NK-92 treated with Interleukin-12 subunit alpha and Interleukin-12 subunit beta, amount 100 ng/mL, for 24 hours (cell line): ENCODE data around the gene MFSD12.
"Not testable (repeated sequence)": the region's sequence is repeated elsewhere in the genome, so short reads cannot be mapped to it uniquely, and the experiment has no call there.

Experiments used
- DNase-seq: peaks from one replicate; lab custom pipeline; 2025; lab: John Stamatoyannopoulos, UW

MFSD12 gene

GRCh38 chr19:3522421-3523360, 34.7 kb downstream of the MFSD12 start:
- no peak for DNase-seq

GRCh38 chr19:3521104-3521445, 36.3 kb downstream of the MFSD12 start:
- DNase-seq = no peak

DNA sequence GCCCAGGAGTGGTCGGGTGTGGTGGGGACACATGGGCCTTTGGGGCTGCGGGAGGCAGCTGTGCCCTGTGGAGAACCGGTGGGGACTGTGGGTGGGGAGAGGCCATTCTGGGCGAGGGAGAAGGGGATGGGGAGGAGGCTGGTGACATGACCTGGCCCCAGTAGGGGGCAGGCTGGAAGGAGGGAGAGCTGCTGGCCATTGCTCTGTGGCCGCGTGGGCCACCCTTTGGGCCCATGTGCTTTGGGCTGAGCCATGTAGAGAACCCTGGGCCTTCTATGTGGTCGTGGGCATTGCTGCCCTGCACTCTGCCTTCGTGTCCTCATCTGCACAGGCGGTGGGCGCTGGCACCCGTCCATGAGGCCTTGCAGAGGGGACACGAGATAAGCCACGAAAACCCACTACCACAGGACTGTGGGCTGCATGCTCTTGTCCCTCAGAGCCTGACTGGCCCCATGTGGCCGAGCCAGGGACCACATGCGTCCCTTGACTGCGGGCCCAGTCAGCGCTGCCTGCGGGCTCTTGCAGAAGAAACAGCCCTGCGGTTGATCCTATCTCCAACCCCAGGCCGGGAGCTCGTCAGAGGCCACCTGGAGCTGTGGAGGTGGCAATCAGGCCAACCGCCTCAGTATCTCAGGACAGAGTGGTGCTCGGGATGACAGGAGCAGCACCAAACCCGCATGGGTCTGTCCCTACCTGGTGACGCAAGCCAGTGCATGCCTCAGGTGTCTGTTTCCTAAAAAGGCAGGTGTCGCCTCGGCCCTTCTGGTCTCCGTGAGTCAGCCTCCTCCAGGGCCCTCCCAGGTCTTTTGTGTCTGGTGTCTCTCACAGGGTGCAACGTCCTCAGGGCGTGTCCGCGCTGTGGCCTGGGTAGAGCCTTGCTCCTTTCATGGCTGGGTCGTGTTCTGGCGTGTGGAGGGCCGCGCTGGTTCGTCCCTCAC, 37.0 kb downstream of the MFSD12 start:
- DNase-seq = no peak

DNA sequence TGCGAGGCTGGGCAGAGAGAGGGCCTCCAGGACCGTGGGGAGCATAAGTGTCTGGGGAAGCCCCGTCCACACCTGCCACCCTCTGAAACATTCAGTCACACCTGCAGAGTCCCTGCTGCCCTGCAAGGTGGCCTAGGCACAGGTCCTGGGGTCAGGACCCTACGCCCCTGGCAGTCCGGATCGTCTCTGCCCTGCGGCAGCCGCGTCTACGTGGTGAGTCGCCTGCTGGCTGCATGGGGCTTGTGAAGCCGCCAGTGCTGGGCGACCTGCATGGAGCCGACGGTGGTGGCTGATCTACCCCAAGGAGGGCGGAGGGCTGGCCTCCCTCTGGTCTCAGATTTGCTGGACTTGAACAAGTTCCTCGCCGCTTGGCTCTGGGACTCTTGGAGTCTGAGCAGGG, 38.3 kb downstream of the MFSD12 start:
- DNase-seq = no peak

DNA sequence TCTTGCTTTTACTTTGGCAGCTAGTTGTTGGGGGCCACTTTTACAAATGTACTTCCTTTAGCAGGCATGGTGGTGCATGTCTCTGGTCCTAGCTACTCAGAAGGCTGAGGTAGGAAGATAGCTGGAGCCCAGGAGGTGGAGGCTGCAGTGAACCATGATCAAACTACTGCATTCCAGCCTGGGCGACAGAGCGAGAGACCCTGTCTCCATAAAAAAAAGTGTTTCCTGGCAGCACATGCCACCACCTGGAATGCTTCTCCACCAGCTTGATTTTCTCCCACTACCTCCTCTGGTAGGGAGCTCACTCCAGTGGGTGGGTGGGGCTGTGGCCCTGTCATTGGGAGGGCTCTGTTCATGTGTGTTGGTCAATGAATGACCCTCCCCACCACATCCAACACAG, 38.7 kb downstream of the MFSD12 start:
- DNase-seq = no peak

- DNase-seq = no peak
These were observed 39.1 kb downstream of the MFSD12 start for GRCh38 chr19:3518255-3518654.

GRCh38 chr19:3517638-3518037, 39.7 kb downstream of the MFSD12 start:
- DNase-seq = no peak

DNA sequence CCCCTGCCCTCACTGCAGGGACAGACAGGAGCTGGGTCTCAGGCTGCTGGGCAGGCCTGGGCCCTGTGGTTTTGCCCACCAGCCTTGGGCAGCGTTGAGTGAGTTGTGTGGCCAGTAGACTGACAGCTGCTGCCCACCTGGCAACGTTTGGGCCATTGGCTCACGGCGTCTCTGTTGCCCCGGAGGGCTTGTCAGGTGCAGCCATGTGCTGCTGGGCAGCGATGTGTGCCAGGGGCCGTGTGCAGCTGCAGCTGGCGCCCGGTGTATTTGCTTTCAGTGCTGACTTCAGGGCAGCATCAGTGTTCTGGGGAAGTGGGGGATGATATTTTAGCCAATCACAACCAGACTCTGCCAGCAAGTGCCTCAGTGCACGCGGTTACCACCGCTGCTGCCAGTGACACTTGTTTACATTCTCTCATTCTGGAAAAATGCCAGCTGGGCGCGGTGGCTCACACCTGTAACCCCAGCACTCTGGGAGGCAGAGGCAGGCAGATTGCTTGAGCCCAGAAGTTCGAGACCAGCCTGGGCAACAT, 40.6 kb downstream of the MFSD12 start:
- no peak for DNase-seq

- DNase-seq = no peak
These were observed 41.4 kb downstream of the MFSD12 start for GRCh38 chr19:3515891-3516422.

GRCh38 chr19:3514930-3515329, 42.5 kb downstream of the MFSD12 start:
- DNase-seq = no peak

GRCh38 chr19:3513229-3514140, 43.9 kb downstream of the MFSD12 start:
- no peak for DNase-seq

DNA sequence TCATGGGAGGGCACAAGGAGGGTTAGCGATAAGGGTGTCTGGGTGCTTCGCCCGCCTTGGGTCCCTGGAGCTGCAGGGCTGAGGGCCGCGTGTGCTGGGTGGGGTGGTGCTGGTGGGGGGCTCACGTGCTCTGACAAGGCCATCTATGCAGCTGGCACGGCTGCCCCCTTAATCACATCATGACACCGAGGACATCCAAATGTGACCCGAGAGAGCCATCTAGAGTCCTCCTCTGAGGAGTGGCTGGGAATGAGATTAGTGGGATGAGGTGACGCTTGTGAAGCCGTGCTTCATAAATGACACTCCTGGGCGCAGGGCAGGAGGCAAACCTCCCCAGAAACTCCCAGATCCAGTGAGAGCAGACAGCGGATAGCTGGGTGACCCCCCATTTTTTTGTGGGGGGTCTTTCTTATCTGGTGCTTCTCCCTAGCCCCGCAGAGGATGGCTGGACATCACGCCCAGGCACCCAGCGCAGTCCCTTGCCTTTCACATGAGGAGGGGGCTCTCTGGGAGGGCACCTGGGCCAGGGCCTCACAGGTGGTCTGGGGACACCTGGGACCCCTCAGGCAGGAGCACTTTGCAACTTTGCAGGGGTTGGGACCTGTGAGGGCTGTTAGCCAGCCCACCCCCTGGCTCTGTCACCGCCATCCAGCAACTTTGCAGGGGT, 44.7 kb downstream of the MFSD12 start:
- no peak for DNase-seq

GRCh38 chr19:3511506-3512251, 45.7 kb downstream of the MFSD12 start:
- DNase-seq = no peak

DNA sequence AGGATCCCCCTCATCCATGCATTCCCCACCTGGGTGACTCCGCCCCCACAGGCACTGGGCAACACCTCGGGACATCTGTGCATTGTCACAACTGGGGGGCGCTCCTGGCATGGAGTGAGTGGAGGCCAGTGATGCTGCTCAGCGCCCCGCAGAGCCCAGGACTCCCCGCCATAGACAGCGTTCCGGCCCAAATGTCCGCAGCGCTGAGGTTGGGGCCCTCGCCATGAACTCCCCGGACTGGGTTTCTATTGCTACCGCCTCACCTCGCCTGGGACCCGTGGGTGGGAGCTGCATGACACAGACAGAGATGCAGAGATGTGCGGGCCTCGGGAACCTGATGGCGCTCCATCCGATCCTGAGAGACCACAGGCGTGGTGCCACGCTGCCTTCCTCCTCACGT, 46.7 kb downstream of the MFSD12 start:
- DNase-seq = no peak

- no peak for DNase-seq
These were observed 47.8 kb downstream of the MFSD12 start for GRCh38 chr19:3509566-3509989.

DNA sequence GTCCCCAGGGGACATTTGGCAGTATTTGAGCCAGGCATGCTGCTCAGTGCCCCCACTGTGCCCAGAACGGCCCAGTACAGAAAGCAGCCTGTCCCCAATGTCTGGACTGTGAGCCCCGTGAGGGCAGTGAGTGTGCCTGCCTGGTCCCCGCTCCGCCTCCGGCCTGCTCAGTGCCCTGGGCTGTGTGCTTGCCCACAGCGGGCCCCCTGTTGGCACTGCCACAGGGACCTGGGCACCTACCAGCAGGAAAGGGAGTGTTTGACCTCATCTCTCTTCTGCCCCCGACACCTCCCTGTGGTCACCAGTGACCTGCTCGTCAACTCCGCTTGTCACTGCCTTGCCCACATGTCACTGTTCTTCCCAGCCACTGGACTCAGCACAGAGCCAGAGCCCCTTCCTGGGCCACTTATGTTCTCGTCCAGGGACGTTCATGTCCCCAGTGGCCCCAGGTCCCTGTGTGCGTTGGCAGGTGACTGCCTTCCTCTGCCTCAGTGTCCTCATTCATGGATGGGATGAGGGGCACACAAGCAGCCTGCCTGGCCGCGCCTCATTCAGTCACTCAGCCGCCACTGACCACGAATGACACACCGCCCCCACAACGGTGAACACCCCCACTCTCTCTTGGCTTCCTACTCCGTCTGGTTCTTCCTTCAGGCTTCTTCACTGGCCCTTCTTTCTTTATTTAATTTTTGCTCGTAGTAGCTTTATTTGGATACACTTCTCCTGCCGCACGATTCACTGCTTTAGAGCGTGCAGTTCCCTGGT, 48.4 kb downstream of the MFSD12 start:
- no peak for DNase-seq

DNA sequence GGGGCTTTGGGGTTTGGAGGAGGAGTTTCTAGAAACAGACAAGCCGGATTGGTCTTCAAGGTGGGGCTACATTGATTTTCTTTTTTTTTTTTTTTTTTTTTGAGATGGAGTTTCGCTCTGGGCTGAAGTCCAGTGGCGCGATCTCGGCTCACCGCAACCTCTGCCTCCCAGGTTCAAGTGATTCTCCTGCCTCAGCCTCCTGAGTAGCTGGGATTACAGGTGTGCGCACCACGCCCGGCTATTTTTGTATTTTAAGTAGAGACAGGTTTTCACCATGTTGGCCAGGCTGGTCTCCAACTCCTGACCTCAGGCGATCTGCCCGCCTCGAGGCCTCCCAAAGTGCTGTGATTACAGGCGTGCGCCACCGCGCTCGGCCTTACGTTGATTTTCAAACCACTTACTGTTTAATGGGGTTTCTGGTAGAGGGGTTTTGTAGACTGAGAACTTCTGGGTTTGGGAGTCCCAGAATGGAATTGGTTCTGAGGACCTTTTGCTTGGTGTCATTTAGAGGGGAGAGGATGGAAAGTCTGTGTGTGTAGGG, 49.2 kb downstream of the MFSD12 start:
- DNase-seq = not testable (repeated sequence)

GRCh38 chr19:3507371-3508120, 49.8 kb downstream of the MFSD12 start:
- DNase-seq = no peak
